ENCODE results near the gene TSTD1. TPM values are rescaled to one million over a fixed set of nuclear protein-coding genes. Genes with fewer than 3 reads are reported as not detected.
"Not testable (repeated sequence)": the region's sequence is repeated elsewhere in the genome, so short reads cannot be mapped to it uniquely, and the experiment has no call there.

Gene TSTD1
- total RNA-seq, 1 donor from 2014 or later: 24.2 TPM

- H3K4me3 Mint-ChIP-seq (ENCODE audit: unreplicated experiment): no peak overlapping the region
- peaks cover 10% of the 10 kb centered on the region for H3K4me1 Mint-ChIP-seq (ENCODE audit: low read depth, unreplicated experiment)
- peaks cover 2% of the 10 kb centered on the region for H3K27me3 Mint-ChIP-seq (ENCODE audit: unreplicated experiment)
- TF ChIP-seq CTCF (IDR thresholded peaks at IDR 0.05; ENCODE audit: partially characterized antibody, unreplicated experiment): no peak
- no peak for DNase-seq
- H3K27ac Mint-ChIP-seq (ENCODE audit: unreplicated experiment): no peak overlapping the region
- peaks cover 1% of the 10 kb centered on the region for H3K9me3 Mint-ChIP-seq (ENCODE audit: unreplicated experiment)
- H3K36me3 Mint-ChIP-seq (ENCODE audit: unreplicated experiment): no peaks in the 10 kb centered on the region
Observed at GRCh38 chr1:161018631-161018930, 20.2 kb downstream of the TSTD1 start.

- no peak for DNase-seq
- no peak overlapping the region for H3K4me3 Mint-ChIP-seq (ENCODE audit: unreplicated experiment)
- H3K9me3 Mint-ChIP-seq (ENCODE audit: unreplicated experiment): peaks cover 1% of the 10 kb centered on the region
- H3K36me3 Mint-ChIP-seq (ENCODE audit: unreplicated experiment): no peaks in the 10 kb centered on the region
- no peak overlapping the region for H3K27ac Mint-ChIP-seq (ENCODE audit: unreplicated experiment)
- H3K4me1 Mint-ChIP-seq (ENCODE audit: low read depth, unreplicated experiment): peaks cover 13% of the 10 kb centered on the region
- TF ChIP-seq CTCF (IDR thresholded peaks at IDR 0.05; ENCODE audit: partially characterized antibody, unreplicated experiment): no peak
- H3K27me3 Mint-ChIP-seq (ENCODE audit: unreplicated experiment): peaks cover 2% of the 10 kb centered on the region
Observed at GRCh38 chr1:161017756-161018630, 20.8 kb downstream of the TSTD1 start.

- H3K27me3 Mint-ChIP-seq (ENCODE audit: unreplicated experiment); H3K4me3 Mint-ChIP-seq (ENCODE audit: unreplicated experiment); DNase-seq: not testable (repeated sequence)
Observed at GRCh38 chr1:161017181-161017580, 21.6 kb downstream of the TSTD1 start.

GRCh38 chr1:161016683-161017082 is 22.1 kb downstream of the TSTD1 start:
- DNase-seq; H3K4me3 Mint-ChIP-seq (ENCODE audit: unreplicated experiment); H3K27me3 Mint-ChIP-seq (ENCODE audit: unreplicated experiment); H3K36me3 Mint-ChIP-seq (ENCODE audit: unreplicated experiment); H3K9me3 Mint-ChIP-seq (ENCODE audit: unreplicated experiment): not testable (repeated sequence)
- Mint-ChIP-seq H3K27ac (ENCODE audit: unreplicated experiment) (peak overlapping the region; percentile 26), H3K4me1 (ENCODE audit: low read depth, unreplicated experiment) (peaks cover 14% of the 10 kb centered on the region)

More at GRCh38 chr1:161017181-161017580, 21.6 kb downstream of the TSTD1 start:
- peaks cover 14% of the 10 kb centered on the region for H3K4me1 Mint-ChIP-seq (ENCODE audit: low read depth, unreplicated experiment)
- not testable (repeated sequence) for H3K36me3 Mint-ChIP-seq (ENCODE audit: unreplicated experiment); H3K27ac Mint-ChIP-seq (ENCODE audit: unreplicated experiment); H3K9me3 Mint-ChIP-seq (ENCODE audit: unreplicated experiment)

GRCh38 chr1:161013488-161014230 is 25.1 kb downstream of the TSTD1 start:
- Mint-ChIP-seq H3K27me3 (ENCODE audit: unreplicated experiment) (peaks cover 2% of the 10 kb centered on the region), H3K4me1 (ENCODE audit: low read depth, unreplicated experiment) (peaks cover 11% of the 10 kb centered on the region), H3K4me3 (ENCODE audit: unreplicated experiment) (no peak overlapping the region), H3K9me3 (ENCODE audit: unreplicated experiment) (no peaks in the 10 kb centered on the region), H3K27ac (ENCODE audit: unreplicated experiment) (no peak overlapping the region), H3K36me3 (ENCODE audit: unreplicated experiment) (no peaks in the 10 kb centered on the region)
- no peak for DNase-seq
- no peak for TF ChIP-seq CTCF (IDR thresholded peaks at IDR 0.05; ENCODE audit: partially characterized antibody, unreplicated experiment)

- TF ChIP-seq CTCF (IDR thresholded peaks at IDR 0.05; ENCODE audit: partially characterized antibody, unreplicated experiment): no peak
- Mint-ChIP-seq H3K36me3 (ENCODE audit: unreplicated experiment) (no peaks in the 10 kb centered on the region), H3K27me3 (ENCODE audit: unreplicated experiment) (peaks cover 2% of the 10 kb centered on the region), H3K27ac (ENCODE audit: unreplicated experiment) (no peak overlapping the region), H3K4me3 (ENCODE audit: unreplicated experiment) (no peak overlapping the region), H3K9me3 (ENCODE audit: unreplicated experiment) (no peaks in the 10 kb centered on the region), H3K4me1 (ENCODE audit: low read depth, unreplicated experiment) (peaks cover 11% of the 10 kb centered on the region)
- no peak for DNase-seq
Observed at GRCh38 chr1:161013131-161013487, 25.7 kb downstream of the TSTD1 start.

Data from glutamatergic neuron (in vitro differentiated cells).